ENCODE results near the gene ANO2.

ANO2 gene

GRCh38 chr12:5570416-5570815, 374.6 kb downstream of the ANO2 start:
- no peak for FAIRE-seq
- DNase-seq (ENCODE audit: insufficient read length, low spot score): no peak
- no peak for TF ChIP-seq POLR2A (IDR thresholded peaks at IDR 0.05; ENCODE audit: low read depth, low read length)

GRCh38 chr12:5568325-5568981, 376.6 kb downstream of the ANO2 start:
- FAIRE-seq (no peak), DNase-seq (ENCODE audit: insufficient read length, low spot score) (no peak)
- no peak for TF ChIP-seq POLR2A (IDR thresholded peaks at IDR 0.05; ENCODE audit: low read depth, low read length)

- FAIRE-seq: no peak
- no peak for TF ChIP-seq POLR2A (IDR thresholded peaks at IDR 0.05; ENCODE audit: low read depth, low read length)
- no peak for DNase-seq (ENCODE audit: insufficient read length, low spot score)
These were observed 377.9 kb downstream of the ANO2 start for GRCh38 chr12:5567016-5567725.

- DNase-seq (ENCODE audit: insufficient read length, low spot score) (no peak), FAIRE-seq (no peak)
- no peak for TF ChIP-seq POLR2A (IDR thresholded peaks at IDR 0.05; ENCODE audit: low read depth, low read length)
These were observed 379.0 kb downstream of the ANO2 start for GRCh38 chr12:5565933-5566599.

GRCh38 chr12:5562581-5562980, 382.5 kb downstream of the ANO2 start:
- DNase-seq (ENCODE audit: insufficient read length, low spot score): no peak
- no peak for TF ChIP-seq POLR2A (IDR thresholded peaks at IDR 0.05; ENCODE audit: low read depth, low read length)
- no peak for FAIRE-seq

- TF ChIP-seq POLR2A (IDR thresholded peaks at IDR 0.05; ENCODE audit: low read depth, low read length): no peak
- FAIRE-seq (no peak), DNase-seq (ENCODE audit: insufficient read length, low spot score) (no peak)
These were observed 383.2 kb downstream of the ANO2 start for GRCh38 chr12:5561846-5562245.

- no peak for TF ChIP-seq POLR2A (IDR thresholded peaks at IDR 0.05; ENCODE audit: low read depth, low read length)
- DNase-seq (ENCODE audit: insufficient read length, low spot score) (no peak), FAIRE-seq (no peak)
These were observed 384.0 kb downstream of the ANO2 start for GRCh38 chr12:5561057-5561456.

- FAIRE-seq (no peak), DNase-seq (ENCODE audit: insufficient read length, low spot score) (no peak)
- TF ChIP-seq POLR2A (IDR thresholded peaks at IDR 0.05; ENCODE audit: low read depth, low read length): no peak
These were observed 384.8 kb downstream of the ANO2 start for GRCh38 chr12:5560265-5560664.

GRCh38 chr12:5557906-5558305, 387.2 kb downstream of the ANO2 start:
- no peak for TF ChIP-seq POLR2A (IDR thresholded peaks at IDR 0.05; ENCODE audit: low read depth, low read length)
- DNase-seq (ENCODE audit: insufficient read length, low spot score) (no peak), FAIRE-seq (no peak)

- no peak for TF ChIP-seq POLR2A (IDR thresholded peaks at IDR 0.05; ENCODE audit: low read depth, low read length)
- FAIRE-seq (no peak), DNase-seq (ENCODE audit: insufficient read length, low spot score) (no peak)
These were observed 387.9 kb downstream of the ANO2 start for GRCh38 chr12:5556946-5557673.

- DNase-seq (ENCODE audit: insufficient read length, low spot score) (peak; percentile 26), FAIRE-seq (no peak)
- TF ChIP-seq POLR2A (IDR thresholded peaks at IDR 0.05; ENCODE audit: low read depth, low read length): no peak
These were observed 388.9 kb downstream of the ANO2 start for GRCh38 chr12:5556033-5556614.

- no peak for DNase-seq (ENCODE audit: insufficient read length, low spot score)
These were observed 390.3 kb downstream of the ANO2 start for GRCh38 chr12:5554711-5555110.

GRCh38 chr12:5549011-5549410, 396.0 kb downstream of the ANO2 start:
- no peak for TF ChIP-seq POLR2A (IDR thresholded peaks at IDR 0.05; ENCODE audit: low read depth, low read length)
- FAIRE-seq (no peak), DNase-seq (ENCODE audit: insufficient read length, low spot score) (no peak)

More at GRCh38 chr12:5554711-5555110, 390.3 kb downstream of the ANO2 start:
- no peak for TF ChIP-seq POLR2A (IDR thresholded peaks at IDR 0.05; ENCODE audit: low read depth, low read length)
- FAIRE-seq: no peak
